ENCODE data around the gene GRK2.

DNA sequence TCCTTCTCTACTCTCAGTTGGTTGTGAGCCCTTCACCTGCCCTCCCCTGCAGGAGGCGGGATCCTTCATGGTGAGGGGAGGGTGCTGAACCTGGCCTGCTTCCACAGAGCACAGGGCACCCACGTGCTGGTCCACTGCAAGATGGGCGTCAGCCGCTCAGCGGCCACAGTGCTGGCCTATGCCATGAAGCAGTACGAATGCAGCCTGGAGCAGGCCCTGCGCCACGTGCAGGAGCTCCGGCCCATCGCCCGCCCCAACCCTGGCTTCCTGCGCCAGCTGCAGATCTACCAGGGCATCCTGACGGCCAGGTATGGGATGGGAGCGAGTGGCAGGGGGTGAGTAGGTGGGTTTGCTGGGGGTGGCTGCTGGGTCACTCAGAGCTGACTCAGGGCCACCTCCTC is 43.4 kb downstream of the GRK2 start:
- TF ChIP-seq CREB1 (IDR thresholded peaks at IDR 0.05) (no peak), CHD2 (IDR thresholded peaks at IDR 0.05; ENCODE audit: low read length) (no peak), CBX5 (IDR thresholded peaks at IDR 0.05; ENCODE audit: low read depth, low read length) (no peak), SUZ12 (IDR thresholded peaks at IDR 0.05; ENCODE audit: low read length) (no peak), RFX5 (IDR thresholded peaks at IDR 0.05; ENCODE audit: borderline replicate concordance, low read depth, low read length) (no peak), GABPA (IDR thresholded peaks at IDR 0.05; ENCODE audit: borderline replicate concordance, insufficient read depth, low read length) (no peak), HDAC6 (IDR thresholded peaks at IDR 0.05; ENCODE audit: low read depth, low read length) (no peak), TAF1 (IDR thresholded peaks at IDR 0.05; ENCODE audit: low read depth, low read length) (no peak), POLR2A (IDR thresholded peaks at IDR 0.05; ENCODE audit: control extremely low read depth in 1 of 2, low read depth in 2 of 2, low read length in 2 of 2) (no peak), RAD21 (IDR thresholded peaks at IDR 0.05 in 1 of 2, conservative IDR thresholded peaks at IDR 0.05 in 1 of 2; ENCODE audit: low read depth in 2 of 2, low read length in 2 of 2) (no peak), SP4 (IDR thresholded peaks at IDR 0.05; ENCODE audit: low read length) (no peak)
- TF ChIP-seq, protein P1, sequence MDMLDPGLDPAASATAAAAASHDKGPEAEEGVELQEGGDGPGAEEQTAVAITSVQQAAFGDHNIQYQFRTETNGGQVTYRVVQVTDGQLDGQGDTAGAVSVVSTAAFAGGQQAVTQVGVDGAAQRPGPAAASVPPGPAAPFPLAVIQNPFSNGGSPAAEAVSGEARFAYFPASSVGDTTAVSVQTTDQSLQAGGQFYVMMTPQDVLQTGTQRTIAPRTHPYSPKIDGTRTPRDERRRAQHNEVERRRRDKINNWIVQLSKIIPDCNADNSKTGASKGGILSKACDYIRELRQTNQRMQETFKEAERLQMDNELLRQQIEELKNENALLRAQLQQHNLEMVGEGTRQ (IDR thresholded peaks at IDR 0.05; ENCODE audit: low read length) = no peak
- TF ChIP-seq, protein P2, sequence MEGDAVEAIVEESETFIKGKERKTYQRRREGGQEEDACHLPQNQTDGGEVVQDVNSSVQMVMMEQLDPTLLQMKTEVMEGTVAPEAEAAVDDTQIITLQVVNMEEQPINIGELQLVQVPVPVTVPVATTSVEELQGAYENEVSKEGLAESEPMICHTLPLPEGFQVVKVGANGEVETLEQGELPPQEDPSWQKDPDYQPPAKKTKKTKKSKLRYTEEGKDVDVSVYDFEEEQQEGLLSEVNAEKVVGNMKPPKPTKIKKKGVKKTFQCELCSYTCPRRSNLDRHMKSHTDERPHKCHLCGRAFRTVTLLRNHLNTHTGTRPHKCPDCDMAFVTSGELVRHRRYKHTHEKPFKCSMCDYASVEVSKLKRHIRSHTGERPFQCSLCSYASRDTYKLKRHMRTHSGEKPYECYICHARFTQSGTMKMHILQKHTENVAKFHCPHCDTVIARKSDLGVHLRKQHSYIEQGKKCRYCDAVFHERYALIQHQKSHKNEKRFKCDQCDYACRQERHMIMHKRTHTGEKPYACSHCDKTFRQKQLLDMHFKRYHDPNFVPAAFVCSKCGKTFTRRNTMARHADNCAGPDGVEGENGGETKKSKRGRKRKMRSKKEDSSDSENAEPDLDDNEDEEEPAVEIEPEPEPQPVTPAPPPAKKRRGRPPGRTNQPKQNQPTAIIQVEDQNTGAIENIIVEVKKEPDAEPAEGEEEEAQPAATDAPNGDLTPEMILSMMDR (IDR thresholded peaks at IDR 0.05; ENCODE audit: control extremely low read depth in 1 of 3, insufficient read depth in 1 of 3, low read depth in 1 of 3, low read length in 3 of 3) = no peak
- TF ChIP-seq, protein P3, sequence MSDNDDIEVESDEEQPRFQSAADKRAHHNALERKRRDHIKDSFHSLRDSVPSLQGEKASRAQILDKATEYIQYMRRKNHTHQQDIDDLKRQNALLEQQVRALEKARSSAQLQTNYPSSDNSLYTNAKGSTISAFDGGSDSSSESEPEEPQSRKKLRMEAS (IDR thresholded peaks at IDR 0.05) = no peak

Data from H1 (cell line).